ENCODE results near the gene CATSPERE. TPM values are rescaled to one million over a fixed set of nuclear protein-coding genes. Genes with fewer than 3 reads are reported as not detected.

The CATSPERE gene, protein sequence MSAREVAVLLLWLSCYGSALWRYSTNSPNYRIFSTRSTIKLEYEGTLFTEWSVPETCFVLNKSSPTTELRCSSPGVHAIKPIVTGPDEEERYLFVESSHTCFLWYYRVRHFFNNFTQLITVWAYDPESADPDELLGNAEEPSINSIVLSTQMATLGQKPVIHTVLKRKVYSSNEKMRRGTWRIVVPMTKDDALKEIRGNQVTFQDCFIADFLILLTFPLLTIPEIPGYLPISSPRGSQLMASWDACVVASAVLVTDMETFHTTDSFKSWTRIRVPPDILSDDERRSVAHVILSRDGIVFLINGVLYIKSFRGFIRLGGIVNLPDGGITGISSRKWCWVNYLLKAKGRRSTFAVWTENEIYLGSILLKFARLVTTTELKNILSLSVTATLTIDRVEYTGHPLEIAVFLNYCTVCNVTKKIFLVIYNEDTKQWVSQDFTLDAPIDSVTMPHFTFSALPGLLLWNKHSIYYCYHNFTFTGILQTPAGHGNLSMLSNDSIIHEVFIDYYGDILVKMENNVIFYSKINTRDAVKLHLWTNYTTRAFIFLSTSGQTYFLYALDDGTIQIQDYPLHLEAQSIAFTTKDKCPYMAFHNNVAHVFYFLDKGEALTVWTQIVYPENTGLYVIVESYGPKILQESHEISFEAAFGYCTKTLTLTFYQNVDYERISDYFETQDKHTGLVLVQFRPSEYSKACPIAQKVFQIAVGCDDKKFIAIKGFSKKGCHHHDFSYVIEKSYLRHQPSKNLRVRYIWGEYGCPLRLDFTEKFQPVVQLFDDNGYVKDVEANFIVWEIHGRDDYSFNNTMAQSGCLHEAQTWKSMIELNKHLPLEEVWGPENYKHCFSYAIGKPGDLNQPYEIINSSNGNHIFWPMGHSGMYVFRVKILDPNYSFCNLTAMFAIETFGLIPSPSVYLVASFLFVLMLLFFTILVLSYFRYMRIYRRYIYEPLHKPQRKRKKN
- total RNA-seq: 0.77 and 0.98 TPM in 2 replicates

DNA sequence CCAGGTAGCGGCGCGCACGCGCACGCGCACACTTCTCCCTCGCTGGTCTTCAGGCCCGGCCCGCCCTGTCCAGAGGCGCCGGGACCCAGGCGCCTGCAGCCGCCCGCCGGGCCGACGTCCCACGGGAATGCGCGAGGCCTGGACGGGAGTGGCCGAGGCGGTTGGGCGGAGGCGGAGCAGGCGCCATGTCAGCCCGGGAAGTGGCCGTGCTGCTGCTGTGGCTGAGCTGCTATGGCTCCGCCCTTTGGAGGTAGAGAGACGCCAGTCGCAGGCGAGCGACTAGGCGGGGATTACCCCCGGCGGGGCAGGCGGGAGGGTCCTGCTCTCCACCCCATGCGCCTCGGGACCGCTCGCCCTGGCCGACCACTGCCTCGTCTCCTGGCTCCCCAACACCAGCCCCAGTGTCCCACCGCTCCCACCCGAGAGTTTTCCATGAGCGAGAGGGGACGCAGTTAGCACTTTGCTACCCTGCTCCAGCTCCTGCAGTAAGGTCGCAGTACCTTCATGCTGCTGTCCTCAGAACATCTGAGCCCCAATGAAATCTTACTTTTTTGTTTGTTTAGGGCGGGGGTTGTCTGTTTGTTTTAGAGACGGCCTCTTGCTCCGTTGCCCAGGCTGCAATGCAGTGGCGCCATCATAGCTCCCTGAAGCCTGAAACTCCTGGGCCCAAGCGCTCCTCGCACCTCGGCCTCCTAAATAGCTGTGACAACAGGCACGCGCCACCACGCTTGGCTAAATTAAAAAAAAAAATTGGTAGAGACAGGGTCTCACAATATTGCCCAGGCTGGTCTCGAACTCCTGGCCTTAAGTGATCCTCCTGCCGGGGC, at the start of gene CATSPERE:
Gene CATSPERE (plus strand): TSS at position 29 of the 827 bp plus-strand sequence. CDS start 157 bp downstream, at position 186.

DNA sequence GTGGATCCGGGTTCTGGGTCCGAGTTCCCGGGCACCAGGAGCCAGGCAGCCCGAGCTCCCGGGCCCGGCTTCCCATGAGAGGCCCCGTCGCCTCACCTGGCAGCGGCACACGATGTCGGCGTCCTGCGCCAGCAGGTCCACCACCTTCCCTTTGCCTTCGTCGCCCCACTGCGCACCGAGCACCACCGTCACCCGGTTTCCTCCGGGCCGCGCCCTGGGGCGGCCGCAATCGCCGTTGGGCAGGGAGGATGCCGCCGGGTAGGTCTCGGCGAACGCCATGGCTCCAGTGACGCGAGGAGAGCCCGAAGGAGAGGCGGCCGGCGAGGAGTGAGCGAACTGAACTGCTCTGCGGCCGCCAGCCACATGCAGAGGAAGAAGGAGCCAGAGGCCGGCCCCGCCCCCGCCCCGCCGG, 9.5 kb upstream of the CATSPERE start, which contains the start of gene ADSS2:
Gene ADSS2 (minus strand): TSS at position 371 of the 412 bp plus-strand sequence. CDS start 92 bp downstream, at position 279.

DNA sequence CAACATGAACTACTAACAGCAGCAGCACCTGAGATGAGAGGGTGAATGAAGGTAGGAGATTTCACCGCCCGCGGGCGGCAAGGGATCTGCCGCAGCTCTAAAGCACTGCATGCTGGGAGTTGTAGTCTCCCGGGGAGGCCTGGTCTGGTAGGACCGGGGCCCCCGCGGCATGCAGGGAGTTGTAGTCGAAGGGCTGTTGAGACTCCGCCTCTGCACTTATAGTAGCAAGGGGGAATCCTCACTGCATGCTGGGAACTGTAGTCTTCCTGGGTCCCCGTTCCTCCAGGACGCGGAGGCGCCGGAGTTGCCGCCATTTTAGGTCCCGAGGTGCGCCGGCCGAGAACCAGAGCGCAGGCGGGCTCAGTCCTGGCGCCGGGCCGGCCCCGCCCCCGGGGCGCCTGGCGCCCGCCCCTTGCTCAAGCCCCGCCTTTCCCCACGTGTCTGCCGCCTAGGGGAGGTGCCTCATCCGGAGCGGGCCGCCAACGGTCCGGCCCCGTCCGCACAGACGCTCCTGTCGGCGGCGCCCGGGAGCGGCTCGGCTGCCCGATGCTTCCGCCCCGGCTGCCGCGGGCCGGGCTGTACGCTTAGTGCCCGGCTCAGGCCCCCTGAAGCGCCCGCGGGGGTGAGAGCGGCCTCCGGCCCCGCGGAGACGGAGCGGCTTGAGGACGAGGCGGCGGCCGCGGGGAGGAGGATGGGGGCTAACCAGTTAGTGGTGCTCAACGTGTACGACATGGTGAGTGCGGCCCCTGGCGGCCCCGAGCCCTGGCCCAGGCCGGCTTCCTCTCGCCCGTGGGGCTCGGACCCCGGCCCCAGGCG, 191.8 kb downstream of the CATSPERE start, which contains the start of gene DESI2:
Gene DESI2 (plus strand): TSS at position 504 of the 816 bp plus-strand sequence. CDS start 188 bp downstream, at position 692.

Other genes with a start within 250 kb of the CATSPERE start
- gene ADSS2, start 9.4 kb upstream of the CATSPERE start, total RNA-seq: 63.0 and 81.6 TPM in 2 replicates
- gene DESI2, start 191.9 kb downstream of the CATSPERE start, total RNA-seq: 44.2 and 54.7 TPM in 2 replicates

All from dermis lymphatic vessel endothelial cell (primary cell).